ENCODE results near the gene RHOBTB3.

- TF ChIP-seq CTCF (IDR thresholded peaks at IDR 0.05; ENCODE audit: insufficient read depth, low read length) = no peak
- TF ChIP-seq POLR2AphosphoS5 (IDR thresholded peaks at IDR 0.05; ENCODE audit: low read depth) = no peak
These were observed 9.4 kb upstream of the RHOBTB3 start for GRCh38 chr5:95721582-95722295.
